Measurements from ENCODE around the gene VPS13D.

The VPS13D gene

DNA sequence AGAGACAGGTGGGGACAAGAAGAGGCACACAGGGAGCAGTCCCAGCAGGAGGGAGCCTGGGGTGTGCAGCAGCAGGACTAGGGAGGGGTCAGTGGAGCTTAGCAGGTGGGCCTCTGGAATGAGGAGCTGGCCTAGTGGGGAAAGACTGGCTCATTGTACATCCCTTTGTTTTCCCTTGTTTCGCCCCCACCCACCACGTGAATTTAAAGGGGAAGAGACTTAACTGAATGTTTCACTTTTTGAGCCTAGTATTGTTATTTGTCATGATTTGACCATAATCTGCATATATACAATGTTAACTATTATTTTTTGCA, 206.5 kb downstream of the VPS13D start:
- peaks cover 41% of the 10 kb centered on the region for H3K4me1 ChIP-seq (ENCODE audit: insufficient read depth, poor library complexity, severe bottlenecking)

GRCh38 chr1:12436817-12437599, 207.2 kb downstream of the VPS13D start:
- Histone ChIP-seq H3K9me3 (ENCODE audit: severe bottlenecking) (no peaks in the 10 kb centered on the region), H3K27ac (ENCODE audit: poor library complexity, severe bottlenecking) (peak overlapping the region; percentile 52), H3K27me3 (ENCODE audit: insufficient read depth, poor library complexity, severe bottlenecking) (no peaks in the 10 kb centered on the region), H3K4me3 (ENCODE audit: severe bottlenecking) (no peak overlapping the region), H3K4me1 (ENCODE audit: insufficient read depth, poor library complexity, severe bottlenecking) (peaks cover 41% of the 10 kb centered on the region), H3K36me3 (ENCODE audit: low read depth) (no peaks in the 10 kb centered on the region)
- no peak for TF ChIP-seq CTCF (IDR thresholded peaks at IDR 0.05; ENCODE audit: poor library complexity, severe bottlenecking)
- ATAC-seq (ENCODE audit: low read depth) (peak; percentile 93), DNase-seq (ENCODE audit: low spot score) (no peak)

More for the DNA sequence above, 206.5 kb downstream of the VPS13D start:
- H3K36me3 ChIP-seq (ENCODE audit: low read depth), result no peaks in the 10 kb centered on the region
- no peaks in the 10 kb centered on the region for H3K27me3 ChIP-seq (ENCODE audit: insufficient read depth, poor library complexity, severe bottlenecking)
- DNase-seq (ENCODE audit: low spot score), result no peak
- H3K4me3 ChIP-seq (ENCODE audit: severe bottlenecking), result no peak overlapping the region
- TF ChIP-seq CTCF (IDR thresholded peaks at IDR 0.05; ENCODE audit: poor library complexity, severe bottlenecking), result no peak
- H3K9me3 ChIP-seq (ENCODE audit: severe bottlenecking), result no peaks in the 10 kb centered on the region
- no peak for ATAC-seq (ENCODE audit: low read depth)
- H3K27ac ChIP-seq (ENCODE audit: poor library complexity, severe bottlenecking), result peak overlapping the region; percentile 52

DNA sequence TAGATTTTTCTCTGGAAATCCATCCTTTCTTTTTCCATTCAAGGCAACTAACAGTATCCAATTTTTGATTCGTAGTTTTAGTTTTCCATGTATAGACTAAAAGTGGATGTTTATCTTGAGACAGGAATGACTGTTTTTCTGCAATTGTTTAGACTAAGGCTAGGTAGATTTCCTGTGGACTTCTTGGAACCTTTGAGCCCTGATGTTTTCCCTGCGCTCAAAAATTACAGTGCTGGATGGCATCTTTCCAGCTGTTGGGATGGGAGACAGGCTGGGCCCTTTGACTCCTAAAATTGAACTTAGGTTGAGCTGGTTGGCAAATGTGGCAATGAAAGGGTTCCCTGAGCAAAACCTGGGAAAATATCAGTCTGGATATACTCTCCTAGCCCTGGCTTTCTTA, 207.8 kb downstream of the VPS13D start:
- peak overlapping the region; percentile 52 for H3K27ac ChIP-seq (ENCODE audit: poor library complexity, severe bottlenecking)
- ATAC-seq (ENCODE audit: low read depth) (no peak), DNase-seq (ENCODE audit: low spot score) (no peak)
- no peaks in the 10 kb centered on the region for H3K36me3 ChIP-seq (ENCODE audit: low read depth)
- no peak overlapping the region for H3K4me3 ChIP-seq (ENCODE audit: severe bottlenecking)
- no peaks in the 10 kb centered on the region for H3K27me3 ChIP-seq (ENCODE audit: insufficient read depth, poor library complexity, severe bottlenecking)
- TF ChIP-seq CTCF (IDR thresholded peaks at IDR 0.05; ENCODE audit: poor library complexity, severe bottlenecking), result no peak
- no peaks in the 10 kb centered on the region for H3K9me3 ChIP-seq (ENCODE audit: severe bottlenecking)
- peaks cover 41% of the 10 kb centered on the region for H3K4me1 ChIP-seq (ENCODE audit: insufficient read depth, poor library complexity, severe bottlenecking)

DNA sequence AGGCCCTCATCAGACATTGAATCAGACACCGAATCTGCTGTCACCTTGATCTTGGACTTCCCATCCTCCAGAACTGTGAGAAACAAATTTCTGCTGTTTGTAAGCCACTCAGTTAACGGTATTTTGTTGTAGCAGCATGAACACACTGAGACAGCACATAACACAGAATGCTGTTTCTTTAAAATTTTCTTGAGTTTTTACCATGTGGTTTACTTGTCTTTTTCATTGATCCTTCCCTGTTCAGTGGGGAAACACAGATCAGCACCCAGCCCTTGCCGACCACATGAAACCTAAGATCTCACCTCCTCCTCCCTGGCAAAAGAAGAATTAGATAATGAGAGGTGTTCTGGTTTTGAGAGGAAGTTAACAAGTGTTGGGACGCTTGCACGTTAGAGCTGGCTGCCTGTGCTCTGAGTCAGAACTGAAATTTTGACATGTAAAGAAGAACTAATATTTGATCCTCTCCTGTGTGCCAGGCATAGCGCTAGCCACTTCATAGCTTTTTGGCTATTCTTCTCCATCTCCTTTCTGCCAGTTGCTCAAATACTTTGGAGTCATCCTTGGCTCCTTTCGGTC, 208.6 kb downstream of the VPS13D start:
- DNase-seq (ENCODE audit: low spot score), result no peak
- TF ChIP-seq CTCF (IDR thresholded peaks at IDR 0.05; ENCODE audit: poor library complexity, severe bottlenecking), result no peak
- Histone ChIP-seq H3K4me3 (ENCODE audit: severe bottlenecking) (no peak overlapping the region), H3K4me1 (ENCODE audit: insufficient read depth, poor library complexity, severe bottlenecking) (peaks cover 41% of the 10 kb centered on the region), H3K27me3 (ENCODE audit: insufficient read depth, poor library complexity, severe bottlenecking) (no peaks in the 10 kb centered on the region), H3K27ac (ENCODE audit: poor library complexity, severe bottlenecking) (peak overlapping the region; percentile 52), H3K36me3 (ENCODE audit: low read depth) (no peaks in the 10 kb centered on the region), H3K9me3 (ENCODE audit: severe bottlenecking) (no peaks in the 10 kb centered on the region)
- ATAC-seq (ENCODE audit: low read depth), result peak; percentile 40; the same call in 1 of the 3 replicates

DNA sequence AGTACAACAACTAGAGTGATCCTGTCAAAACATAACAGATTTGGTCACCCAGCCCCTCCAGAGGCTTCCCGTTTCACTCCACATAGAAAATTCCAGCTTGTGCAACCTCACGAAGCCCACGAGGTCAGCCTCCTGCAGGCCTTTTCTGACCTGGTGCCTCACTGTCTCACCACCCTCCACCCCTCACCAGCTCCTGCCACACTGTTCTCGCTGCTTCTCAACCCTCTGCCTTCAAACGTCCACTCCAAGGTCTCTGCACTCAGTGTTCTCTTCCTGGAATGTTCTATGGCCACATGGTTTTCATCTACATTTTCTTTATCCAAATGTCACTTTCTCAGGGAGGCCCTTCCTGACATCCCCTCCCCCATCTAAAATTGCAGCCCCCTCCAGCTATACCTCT, 209.2 kb downstream of the VPS13D start:
- DNase-seq (ENCODE audit: low spot score) (no peak), ATAC-seq (ENCODE audit: low read depth) (no peak)
- TF ChIP-seq CTCF (IDR thresholded peaks at IDR 0.05; ENCODE audit: poor library complexity, severe bottlenecking), result no peak
- Histone ChIP-seq H3K27ac (ENCODE audit: poor library complexity, severe bottlenecking) (no peak overlapping the region), H3K36me3 (ENCODE audit: low read depth) (no peaks in the 10 kb centered on the region), H3K9me3 (ENCODE audit: severe bottlenecking) (no peaks in the 10 kb centered on the region), H3K4me3 (ENCODE audit: severe bottlenecking) (no peak overlapping the region), H3K27me3 (ENCODE audit: insufficient read depth, poor library complexity, severe bottlenecking) (no peaks in the 10 kb centered on the region), H3K4me1 (ENCODE audit: insufficient read depth, poor library complexity, severe bottlenecking) (peaks cover 39% of the 10 kb centered on the region)
